CD4-positive, CD25-positive, alpha-beta regulatory T cell (primary cell): ENCODE measurements around the gene HEXIM2. TPM values are rescaled to one million over a fixed set of nuclear protein-coding genes. Genes with fewer than 3 reads are reported as not detected.
"Not testable (repeated sequence)": the region's sequence is repeated elsewhere in the genome, so short reads cannot be mapped to it uniquely, and the experiment has no call there.

Experiments used
- ATAC-seq, 2 donors: fragments of 150-1000 bp; cut with Tn5 transposase; one replicate each; pipeline ENCODE4 v1.10.0; 2021; ENCODE audit warnings: low read depth in 2 of 2, moderate number of reproducible peaks in 2 of 2, moderate library complexity in 1 of 2
- DNase-seq, 3 donors: peaks; one replicate each; pipeline versions ENCODE4 v3.0.0 to v3.0.0-alpha.2; 2012 to 2022; ENCODE audit warnings: mixed read lengths in 1 of 3
- H3K27ac ChIP-seq: one replicate; pipeline ENCODE4 v1.7.0; 2013; ENCODE audit warnings: mild to moderate bottlenecking, low read length; ENCODE audit not compliant: insufficient read depth, poor library complexity, severe bottlenecking
- H3K27me3 ChIP-seq: one replicate; pipeline ENCODE4 v1.7.0; 2013; ENCODE audit warnings: low read length; ENCODE audit not compliant: control insufficient read depth, insufficient read depth
- H3K36me3 ChIP-seq: one replicate; pipeline ENCODE4 v1.7.0; 2013; ENCODE audit warnings: mild to moderate bottlenecking, low read length, moderate library complexity; ENCODE audit not compliant: control insufficient read depth, insufficient read depth
- H3K4me1 ChIP-seq: 2 replicates; pipeline ENCODE4 v1.7.0; 2013; ENCODE audit warnings: mild to moderate bottlenecking, low read length; ENCODE audit not compliant: insufficient read depth, control insufficient read depth, poor library complexity, severe bottlenecking
- H3K4me3 ChIP-seq: one replicate; pipeline ENCODE4 v1.7.0; 2013; ENCODE audit warnings: low read depth, mild to moderate bottlenecking, low read length, moderate library complexity
- H3K9me3 ChIP-seq, 2 experiments: 1 replicate in 1 of 2; 2 replicates in 1 of 2; pipeline ENCODE4 v1.7.0; 2013; ENCODE audit warnings: low read length in 2 of 2, mild to moderate bottlenecking in 1 of 2, moderate library complexity in 1 of 2; ENCODE audit not compliant: control insufficient read depth in 2 of 2
- H3K27ac Mint-ChIP-seq, 3 donors: one replicate each; pipeline ENCODE4 v1.8.0; 2020 to 2022; ENCODE audit warnings: mild to moderate bottlenecking in 3 of 3, mixed read lengths in 3 of 3, moderate library complexity in 2 of 3
- H3K27me3 Mint-ChIP-seq: one replicate; pipeline ENCODE4 v1.8.0; 2022; ENCODE audit warnings: mild to moderate bottlenecking, mixed read lengths
- H3K36me3 Mint-ChIP-seq: one replicate; pipeline ENCODE4 v1.8.0; 2020; ENCODE audit warnings: mixed read lengths
- H3K4me1 Mint-ChIP-seq, 4 donors: one replicate each; pipeline ENCODE4 v1.8.0; 2020 to 2022; ENCODE audit warnings: mixed read lengths in 4 of 4, mild to moderate bottlenecking in 1 of 4
- H3K4me3 Mint-ChIP-seq, 4 donors: one replicate each; pipeline ENCODE4 v1.8.0; 2020 to 2022; ENCODE audit warnings: mild to moderate bottlenecking in 4 of 4, mixed read lengths in 4 of 4, moderate library complexity in 3 of 4
- H3K9me3 Mint-ChIP-seq, 7 donors: one replicate each; pipeline ENCODE4 v1.8.0; 2020 to 2022; ENCODE audit warnings: mixed read lengths in 7 of 7, mild to moderate bottlenecking in 3 of 7, moderate library complexity in 2 of 7
- polyA plus RNA-seq, 4 donors: library from polyadenylated mRNA; unstranded; fragments of 300-500 nt; fragmentation: Illumina TruSeq; gene quantifications; one replicate each; pipeline ENCODE4 v1.2.3, GENCODE V29; 2021
- total RNA-seq: library from RNA; stranded (reverse); gene quantifications from one replicate; pipeline ENCODE4 v1.2.3, GENCODE V29; 2022

Gene HEXIM2
- total and polyA plus RNA-seq, 5 donors from 2014 or later = 1.9 to 4.1 (median 2.5) TPM

DNA sequence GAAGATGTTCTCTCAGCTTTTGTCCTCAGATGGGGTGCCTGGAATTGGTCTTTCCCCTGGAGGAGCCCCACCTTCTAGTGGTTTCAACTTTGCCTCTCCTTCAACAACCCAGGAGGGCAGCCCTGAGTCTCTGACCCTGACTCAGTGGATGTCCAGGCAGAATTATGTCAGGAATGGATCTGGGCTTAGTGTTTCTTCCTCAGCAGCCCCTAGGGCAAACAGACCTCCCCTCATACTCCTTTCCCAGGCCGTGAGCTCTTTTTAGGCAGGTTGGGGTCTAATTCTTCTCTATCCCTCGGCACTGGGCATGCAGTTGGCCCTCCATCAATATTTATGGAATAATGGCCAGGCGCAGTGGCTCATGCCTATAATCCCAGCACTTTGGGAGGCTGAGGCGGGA is 39.8 kb downstream of the HEXIM2 start:
- no peaks in the 10 kb centered on the region for H3K36me3 ChIP-seq
- Mint-ChIP-seq H3K36me3 (peaks cover 5% of the 10 kb centered on the region), H3K27me3 (no peaks in the 10 kb centered on the region), H3K4me3 (no peak overlapping the region), H3K9me3 (no peaks in the 10 kb centered on the region), H3K27ac (no peak overlapping the region), H3K4me1 (peaks cover 0 to 8% (median 3%) of the 10 kb centered on the region in 4 donors)
- DNase-seq = no peak
- no peak overlapping the region for H3K27ac ChIP-seq
- H3K4me1 ChIP-seq = peaks cover 5% of the 10 kb centered on the region
- H3K9me3 ChIP-seq = no peaks in the 10 kb centered on the region
- H3K27me3 ChIP-seq = no peaks in the 10 kb centered on the region
- H3K4me3 ChIP-seq = no peak overlapping the region
- ATAC-seq = no peak

GRCh38 chr17:45201880-45202279 is 40.2 kb downstream of the HEXIM2 start:
- not testable (repeated sequence) for H3K9me3 Mint-ChIP-seq, H3K4me3 Mint-ChIP-seq, H3K36me3 ChIP-seq, H3K27ac Mint-ChIP-seq, H3K27me3 ChIP-seq, H3K36me3 Mint-ChIP-seq, H3K27ac ChIP-seq, H3K9me3 ChIP-seq, H3K4me1 Mint-ChIP-seq, ATAC-seq, DNase-seq, H3K27me3 Mint-ChIP-seq, H3K4me3 ChIP-seq, H3K4me1 ChIP-seq

GRCh38 chr17:45218895-45219661 is 57.4 kb downstream of the HEXIM2 start:
- Mint-ChIP-seq H3K36me3 (peaks cover 11% of the 10 kb centered on the region), H3K27ac (peak overlapping the region; percentile 81 to 91 (median 89)), H3K9me3 (peaks cover 0 to 2% (median 0%) of the 10 kb centered on the region in 7 donors), H3K4me3 (peak overlapping the region; percentile 67 to 93 (median 90)), H3K27me3 (peaks cover 5% of the 10 kb centered on the region), H3K4me1 (peaks cover 8 to 47% (median 31%) of the 10 kb centered on the region in 4 donors)
- Histone ChIP-seq H3K27ac (peak overlapping the region; percentile 98), H3K36me3 (peaks cover 13% of the 10 kb centered on the region), H3K4me3 (peak overlapping the region; percentile 91), H3K4me1 (peaks cover 42% of the 10 kb centered on the region), H3K27me3 (no peaks in the 10 kb centered on the region), H3K9me3 (no peaks in the 10 kb centered on the region)
- peak; percentile 80 to 82 (median 80) for DNase-seq
- peak; percentile 39 to 55 for ATAC-seq

Other genes with a start within 250 kb of the HEXIM2 start
- not detected for gene GFAP, start 246.4 kb upstream of the HEXIM2 start, total RNA-seq
- gene GFAP, start 246.4 kb upstream of the HEXIM2 start, polyA plus RNA-seq = not detected
- gene KIF18B, start 214.1 kb upstream of the HEXIM2 start, total RNA-seq = 0.52 TPM
- under 1 TPM in 3 of 4 donors, not detected in 1; 0.19 to 0.60 (median 0.23) TPM for gene KIF18B, start 214.1 kb upstream of the HEXIM2 start, polyA plus RNA-seq
- not detected for gene C1QL1, start 193.6 kb upstream of the HEXIM2 start, total RNA-seq
- not detected for gene C1QL1, start 193.6 kb upstream of the HEXIM2 start, polyA plus RNA-seq
- 20.7 TPM for gene DCAKD, start 110.2 kb upstream of the HEXIM2 start, total RNA-seq
- 10 to 100 TPM in 3 of 4 donors, 1 to 10 TPM in 1; 10.0 to 15.2 (median 13.5) TPM for gene DCAKD, start 110.2 kb upstream of the HEXIM2 start, polyA plus RNA-seq
- gene NMT1, start 100.6 kb upstream of the HEXIM2 start, total RNA-seq = 87.2 TPM
- gene NMT1, start 100.6 kb upstream of the HEXIM2 start, polyA plus RNA-seq = 10 to 100 TPM; 34.6 to 72.0 (median 53.8) TPM
- gene PLCD3, start 29.4 kb upstream of the HEXIM2 start, total RNA-seq = 5.5 TPM
- 1 to 10 TPM in 1 of 4 donors, under 1 TPM in 3; 0.15 to 1.5 (median 0.42) TPM for gene PLCD3, start 29.4 kb upstream of the HEXIM2 start, polyA plus RNA-seq
- 23.6 TPM for gene ACBD4, start 26.2 kb upstream of the HEXIM2 start, total RNA-seq
- 10 to 100 TPM; 13.8 to 17.9 (median 15.0) TPM for gene ACBD4, start 26.2 kb upstream of the HEXIM2 start, polyA plus RNA-seq
- 88.0 TPM for gene HEXIM1, start 13.4 kb upstream of the HEXIM2 start, total RNA-seq
- gene HEXIM1, start 13.4 kb upstream of the HEXIM2 start, polyA plus RNA-seq = 1 to 10 TPM; 5.9 to 8.0 (median 6.1) TPM
- 575 TPM for gene FMNL1, start 60.0 kb downstream of the HEXIM2 start, total RNA-seq
- gene FMNL1, start 60.0 kb downstream of the HEXIM2 start, polyA plus RNA-seq = 10 to 100 TPM; 22.8 to 28.5 (median 24.7) TPM
- gene SPATA32, start 100.2 kb downstream of the HEXIM2 start, total RNA-seq = 0.20 TPM
- gene SPATA32, start 100.2 kb downstream of the HEXIM2 start, polyA plus RNA-seq = under 1 TPM in 2 of 4 donors, not detected in 2; 0.36 to 0.60 TPM
- gene MAP3K14, start 155.1 kb downstream of the HEXIM2 start, total RNA-seq = 61.3 TPM
- 1 to 10 TPM; 5.9 to 7.9 (median 6.7) TPM for gene MAP3K14, start 155.1 kb downstream of the HEXIM2 start, polyA plus RNA-seq